ENCODE results near the gene CRHBP.

GRCh38 chr5:76927961-76928360 lies 24.9 kb upstream of the CRHBP start:
- TF ChIP-seq POLR2A (IDR thresholded peaks at IDR 0.05; ENCODE audit: low read length): no peak
- TF ChIP-seq CTCF (IDR thresholded peaks at IDR 0.05): no peak
- no peak for TF ChIP-seq PHF8 (IDR thresholded peaks at IDR 0.05; ENCODE audit: borderline replicate concordance, low read depth)
- no peak for TF ChIP-seq EP300 (IDR thresholded peaks at IDR 0.05)
- no peak for TF ChIP-seq ZNF302 (CRISPR knock-in tag; IDR thresholded peaks at IDR 0.05)
- TF ChIP-seq BHLHE40 (IDR thresholded peaks at IDR 0.05; ENCODE audit: low read depth, low read length): no peak
- TF ChIP-seq CHD2 (IDR thresholded peaks at IDR 0.05; ENCODE audit: low read length, partially characterized antibody): no peak
